Measurements from ENCODE around the gene MZT1. TPM values are rescaled to one million over a fixed set of nuclear protein-coding genes. Genes with fewer than 3 reads are reported as not detected.

Gene MZT1
- total RNA-seq = 7.5 and 11.3 TPM in 2 replicates

GRCh38 chr13:72727417-72728289, at the start of gene MZT1, which contains the start of gene BORA:
MZT1 (minus strand) TSS chr13:72727629; CDS start chr13:72727602, 27 bp downstream.
BORA (plus strand) TSS chr13:72727923; CDS start chr13:72728941, 1,018 bp downstream.

Other genes starting within 250 kb of the MZT1 start
- 2.4 and 3.2 TPM in 2 replicates for gene BORA, start 294 bp upstream of the MZT1 start, total RNA-seq
- gene DIS3, start 54.3 kb upstream of the MZT1 start, total RNA-seq = 36.9 and 37.3 TPM in 2 replicates
- gene PIBF1, start 54.5 kb upstream of the MZT1 start, total RNA-seq = 14.7 and 25.8 TPM in 2 replicates

Data from tracheal epithelial cell (primary cell).